ENCODE results near the gene KCTD2.

KCTD2 gene

GRCh38 chr17:75105126-75106080 is 58.4 kb downstream of the KCTD2 start:
- TF ChIP-seq CTCF (IDR thresholded peaks at IDR 0.05; ENCODE audit: insufficient read depth, low read length): peak; percentile 54
- no peak for TF ChIP-seq SPI1 (IDR thresholded peaks at IDR 0.05; ENCODE audit: borderline replicate concordance, low read depth)
- Histone ChIP-seq H3K27ac (replicated peaks) (no peak overlapping the region), H3K4me3 (replicated peaks; ENCODE audit: insufficient read depth, low read length) (no peak overlapping the region), H3K27me3 (ENCODE audit: insufficient read depth, poor library complexity, severe bottlenecking) (no peaks in the 10 kb centered on the region)
- peak in 1 of 2 experiments; percentile 55 for DNase-seq (ENCODE audit: low read depth in 1 of 2, low spot score in 1 of 2)

- Histone ChIP-seq H3K27me3 (ENCODE audit: insufficient read depth, poor library complexity, severe bottlenecking) (no peaks in the 10 kb centered on the region), H3K27ac (replicated peaks) (no peak overlapping the region), H3K4me3 (replicated peaks; ENCODE audit: insufficient read depth, low read length) (no peak overlapping the region)
- no peak for DNase-seq (ENCODE audit: low read depth in 1 of 2, low spot score in 1 of 2)
- TF ChIP-seq POLR2AphosphoS5 (IDR thresholded peaks at IDR 0.05; ENCODE audit: low read depth): no peak
- TF ChIP-seq GABPA (IDR thresholded peaks at IDR 0.05; ENCODE audit: low read depth): no peak
- no peak for TF ChIP-seq CTCF (IDR thresholded peaks at IDR 0.05; ENCODE audit: insufficient read depth, low read length)
- TF ChIP-seq, protein P1, sequence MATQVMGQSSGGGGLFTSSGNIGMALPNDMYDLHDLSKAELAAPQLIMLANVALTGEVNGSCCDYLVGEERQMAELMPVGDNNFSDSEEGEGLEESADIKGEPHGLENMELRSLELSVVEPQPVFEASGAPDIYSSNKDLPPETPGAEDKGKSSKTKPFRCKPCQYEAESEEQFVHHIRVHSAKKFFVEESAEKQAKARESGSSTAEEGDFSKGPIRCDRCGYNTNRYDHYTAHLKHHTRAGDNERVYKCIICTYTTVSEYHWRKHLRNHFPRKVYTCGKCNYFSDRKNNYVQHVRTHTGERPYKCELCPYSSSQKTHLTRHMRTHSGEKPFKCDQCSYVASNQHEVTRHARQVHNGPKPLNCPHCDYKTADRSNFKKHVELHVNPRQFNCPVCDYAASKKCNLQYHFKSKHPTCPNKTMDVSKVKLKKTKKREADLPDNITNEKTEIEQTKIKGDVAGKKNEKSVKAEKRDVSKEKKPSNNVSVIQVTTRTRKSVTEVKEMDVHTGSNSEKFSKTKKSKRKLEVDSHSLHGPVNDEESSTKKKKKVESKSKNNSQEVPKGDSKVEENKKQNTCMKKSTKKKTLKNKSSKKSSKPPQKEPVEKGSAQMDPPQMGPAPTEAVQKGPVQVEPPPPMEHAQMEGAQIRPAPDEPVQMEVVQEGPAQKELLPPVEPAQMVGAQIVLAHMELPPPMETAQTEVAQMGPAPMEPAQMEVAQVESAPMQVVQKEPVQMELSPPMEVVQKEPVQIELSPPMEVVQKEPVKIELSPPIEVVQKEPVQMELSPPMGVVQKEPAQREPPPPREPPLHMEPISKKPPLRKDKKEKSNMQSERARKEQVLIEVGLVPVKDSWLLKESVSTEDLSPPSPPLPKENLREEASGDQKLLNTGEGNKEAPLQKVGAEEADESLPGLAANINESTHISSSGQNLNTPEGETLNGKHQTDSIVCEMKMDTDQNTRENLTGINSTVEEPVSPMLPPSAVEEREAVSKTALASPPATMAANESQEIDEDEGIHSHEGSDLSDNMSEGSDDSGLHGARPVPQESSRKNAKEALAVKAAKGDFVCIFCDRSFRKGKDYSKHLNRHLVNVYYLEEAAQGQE (IDR thresholded peaks at IDR 0.05; ENCODE audit: insufficient replicate concordance, low read depth): no peak
- no peak for TF ChIP-seq SPI1 (IDR thresholded peaks at IDR 0.05; ENCODE audit: borderline replicate concordance, low read depth)
Measured at GRCh38 chr17:75108193-75108592, 61.2 kb downstream of the KCTD2 start.

DNA sequence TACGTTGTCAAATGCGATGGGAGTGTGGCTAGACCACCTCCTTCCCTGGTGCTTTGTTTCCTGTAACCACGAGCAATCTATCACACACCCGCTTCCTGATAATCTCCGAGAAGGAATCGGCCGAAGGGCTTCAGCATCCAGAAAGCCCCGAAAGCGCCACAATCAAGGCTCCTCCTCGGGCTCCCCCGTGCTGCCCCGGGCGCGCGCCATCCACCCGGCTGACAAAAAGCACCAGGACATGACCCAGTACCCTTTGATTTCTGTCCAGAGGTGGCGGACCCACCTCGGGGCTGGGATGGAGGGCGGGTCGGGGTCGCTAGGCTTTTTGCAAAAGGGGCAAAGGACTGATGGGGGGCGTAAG is 62.0 kb downstream of the KCTD2 start:
- Histone ChIP-seq H3K27ac (replicated peaks) (no peak overlapping the region), H3K4me3 (replicated peaks; ENCODE audit: insufficient read depth, low read length) (peak overlapping the region; percentile 76), H3K27me3 (ENCODE audit: insufficient read depth, poor library complexity, severe bottlenecking) (no peaks in the 10 kb centered on the region)
- TF ChIP-seq POLR2AphosphoS5 (IDR thresholded peaks at IDR 0.05; ENCODE audit: low read depth) (no peak), SPI1 (IDR thresholded peaks at IDR 0.05; ENCODE audit: borderline replicate concordance, low read depth) (no peak), CTCF (IDR thresholded peaks at IDR 0.05; ENCODE audit: insufficient read depth, low read length) (no peak), GABPA (IDR thresholded peaks at IDR 0.05; ENCODE audit: low read depth) (no peak)
- TF ChIP-seq, protein P1 (IDR thresholded peaks at IDR 0.05; ENCODE audit: insufficient replicate concordance, low read depth): no peak
- no peak for DNase-seq (ENCODE audit: low read depth in 1 of 2, low spot score in 1 of 2)
